SK-N-SH (cell line): Measurements from ENCODE around the gene TRIP13. TPM values are rescaled to one million over a fixed set of nuclear protein-coding genes. Genes with fewer than 3 reads are reported as not detected.

Experiments
- CTCF ChIA-PET: fragments of 300-600, 350-600 bp; formaldehyde crosslinking; extraction: SDS; loops from one replicate; lab custom pipeline; 2021; lab: Yijun Ruan, JAX
- POLR2A ChIA-PET: fragments of 350-600 bp; sonication (Branson Sonifier 250); formaldehyde crosslinking; extraction: SDS; loops from one replicate; lab custom pipeline; 2020; ENCODE audit warnings: antibody characterized with exemption, inconsistent platforms; lab: Yijun Ruan, JAX
- DNase-seq: peaks from one replicate; pipeline ENCODE4 v3.0.0; 2012
- H2AFZ ChIP-seq: fragments of 200-600 bp; sonication (generic); 2 replicates; pipeline ENCODE4 v1.8.1; 2016; ENCODE audit warnings: antibody characterized with exemption, mild to moderate bottlenecking, low read depth
- H3F3A ChIP-seq: fragments of 200-600 bp; sonication (generic); replicated peaks from 2 replicates; pipeline ENCODE3; 2016; ENCODE audit warnings: antibody characterized with exemption, mild to moderate bottlenecking; ENCODE audit not compliant: insufficient read depth
- H3K27ac ChIP-seq, 2 experiments: fragments of 200-500 bp in 1 of 2; fragments of 200-600 bp in 1 of 2; sonication (Bioruptor generic) in 1 of 2; sonication (generic), shearing (Covaris generic) in 1 of 2; 2 replicates each; pipeline versions ENCODE4 v1.5.1 to v1.6.1; 2014 to 2016; ENCODE audit warnings: low read depth in 2 of 2, inconsistent platforms in 1 of 2, low read length in 1 of 2, mild to moderate bottlenecking in 1 of 2, mixed read lengths in 1 of 2
- H3K27me3 ChIP-seq: fragments of 200-600 bp; sonication (generic), shearing (Covaris generic); 2 replicates; pipeline ENCODE4 v1.6.1; 2016; ENCODE audit warnings: mixed run types; ENCODE audit not compliant: insufficient read depth
- H3K36me3 ChIP-seq, 2 experiments: fragments of 200-500 bp in 1 of 2; fragments of 200-600 bp in 1 of 2; sonication (Bioruptor generic) in 1 of 2; sonication (generic) in 1 of 2; replicated peaks in 1 of 2; 2 replicates each; pipeline versions ENCODE3 to v1.5.1; 2014 to 2016; ENCODE audit warnings: low read length in 1 of 2, mild to moderate bottlenecking in 1 of 2; ENCODE audit not compliant: insufficient read depth in 2 of 2, control insufficient read depth in 1 of 2
- H3K4me1 ChIP-seq, 2 experiments: fragments of 200-500 bp in 1 of 2; fragments of 200-600 bp in 1 of 2; sonication (Bioruptor generic) in 1 of 2; sonication (generic), shearing (Covaris generic) in 1 of 2; 2 replicates each; pipeline versions ENCODE4 v1.5.1 to v1.6.1; 2014 to 2016; ENCODE audit warnings: low read depth in 1 of 2, low read length in 1 of 2, mixed run types in 1 of 2; ENCODE audit not compliant: insufficient read depth in 2 of 2, control insufficient read depth in 1 of 2
- H3K4me2 ChIP-seq: fragments of 200-600 bp; sonication (generic), shearing (Covaris generic); 2 replicates; pipeline ENCODE4 v1.6.1; 2017; ENCODE audit warnings: mixed run types
- H3K4me3 ChIP-seq, 2 experiments: fragments of 200-500 bp in 1 of 2; fragments of 200-600 bp in 1 of 2; sonication (Bioruptor generic) in 1 of 2; sonication (generic), shearing (Covaris generic) in 1 of 2; 2 replicates each; pipeline versions ENCODE4 v1.5.1 to v1.8.1; 2014 to 2016; ENCODE audit warnings: low read depth in 2 of 2, inconsistent platforms in 1 of 2, low read length in 1 of 2, mild to moderate bottlenecking in 1 of 2, mixed read lengths in 1 of 2, moderate library complexity in 1 of 2
- H3K79me2 ChIP-seq: fragments of 200-600 bp; sonication (generic); 2 replicates; pipeline ENCODE4 v1.8.1; 2017; ENCODE audit warnings: mild to moderate bottlenecking; ENCODE audit not compliant: insufficient read depth
- H3K9ac ChIP-seq: fragments of 200-600 bp; sonication (generic); 2 replicates; pipeline ENCODE4 v1.6.1; 2017; ENCODE audit warnings: mixed run types
- H3K9me2 ChIP-seq: fragments of 200-600 bp; sonication (generic); 2 replicates; pipeline ENCODE4 v1.6.1; 2017; ENCODE audit warnings: mixed run types
- H3K9me3 ChIP-seq: fragments of 200-600 bp; sonication (generic); 2 replicates; pipeline ENCODE4 v1.6.1; 2017; ENCODE audit warnings: mixed run types, mild to moderate bottlenecking, moderate library complexity
- H4K20me1 ChIP-seq: fragments of 200-600 bp; sonication (generic); 2 replicates; pipeline ENCODE4 v1.6.1; 2017; ENCODE audit warnings: mild to moderate bottlenecking, mixed run types; ENCODE audit not compliant: insufficient read depth
- CHD2 ChIP-seq: fragments of 150-350 bp; IDR thresholded peaks from 2 replicates; pipeline ENCODE4 v1.6.1; 2018; ENCODE audit warnings: low read length; ENCODE audit not compliant: partially characterized antibody
- EP300 ChIP-seq, 2 experiments: IDR thresholded peaks; 2 replicates each; pipeline versions ENCODE4 v1.4.0 to v1.6.1; 2012; ENCODE audit warnings: borderline replicate concordance in 1 of 2, low read depth in 1 of 2, low read length in 1 of 2
- EZH2phosphoT487 ChIP-seq: fragments of 200-600 bp; sonication (generic); IDR thresholded peaks from 2 replicates; pipeline ENCODE4 v1.6.1; 2017; ENCODE audit warnings: low read depth, mixed run types, mild to moderate bottlenecking, antibody characterized with exemption, moderate library complexity, borderline replicate concordance
- FOSL2 ChIP-seq: IDR thresholded peaks from 2 replicates; pipeline ENCODE4 v1.4.0; 2012; ENCODE audit warnings: low read depth, mild to moderate bottlenecking, moderate library complexity, borderline replicate concordance
- FOXM1 ChIP-seq: IDR thresholded peaks from 2 replicates; pipeline ENCODE4 v1.4.0; 2012; ENCODE audit warnings: low read depth, mild to moderate bottlenecking
- MXI1 ChIP-seq: IDR thresholded peaks from 2 replicates; pipeline ENCODE4 v1.6.1; 2012; ENCODE audit warnings: mild to moderate bottlenecking, low read depth, low read length, improper control_type of control experiment
- NFIC ChIP-seq: IDR thresholded peaks from 2 replicates; pipeline ENCODE4 v1.4.0; 2012; ENCODE audit warnings: borderline replicate concordance
- NRF1 ChIP-seq: IDR thresholded peaks from 2 replicates; pipeline ENCODE4 v1.6.1; 2012; ENCODE audit warnings: low read depth, mild to moderate bottlenecking, low read length
- RCOR1 ChIP-seq: fragments of 150-350 bp; IDR thresholded peaks from 2 replicates; pipeline ENCODE4 v1.6.1; 2017; ENCODE audit warnings: antibody characterized with exemption, low read length
- RFX5 ChIP-seq: IDR thresholded peaks from 2 replicates; pipeline ENCODE4 v1.6.1; 2012; ENCODE audit warnings: mild to moderate bottlenecking, improper control_type of control experiment, low read length
- RXRA ChIP-seq: IDR thresholded peaks from 2 replicates; pipeline ENCODE4 v1.4.0; 2012; ENCODE audit warnings: low read depth, mild to moderate bottlenecking, borderline replicate concordance
- SIN3A ChIP-seq: IDR thresholded peaks from 2 replicates; pipeline ENCODE4 v1.6.1; 2012; ENCODE audit warnings: low read depth, mild to moderate bottlenecking, low read length, moderate library complexity, borderline replicate concordance
- TAF1 ChIP-seq: IDR thresholded peaks from 2 replicates; pipeline ENCODE4 v1.6.1; 2012; ENCODE audit warnings: low read depth, mild to moderate bottlenecking, low read length, moderate library complexity, borderline replicate concordance
- TEAD4 ChIP-seq: IDR thresholded peaks from 2 replicates; pipeline ENCODE4 v1.4.0; 2012; ENCODE audit warnings: mild to moderate bottlenecking, borderline replicate concordance; ENCODE audit not compliant: insufficient read depth
- WGBS: methylation state at CpG from one replicate; pipeline ENCODE4 v1.1.6; 2017; ENCODE audit warnings: low lambda C conversion rate; 5-methylcytosine and 5-hydroxymethylcytosine counted together
- polyA plus RNA-seq, 3 experiments: library from polyadenylated mRNA; depleted of rRNA; stranded (reverse); fragments of >200 nt; gene quantifications; 2 replicates each; pipeline ENCODE4 v1.2.3, GENCODE V29; 2012
- TF ChIP-seq, protein P1 (sequence below): fragments of 150-350 bp; IDR thresholded peaks from 2 replicates; pipeline ENCODE4 v1.6.1; 2017; ENCODE audit warnings: antibody characterized with exemption, low read length, low read depth, borderline replicate concordance
- TF ChIP-seq, protein P2 (sequence below): fragments of 150-350 bp; IDR thresholded peaks from 2 replicates; pipeline ENCODE4 v1.6.1; 2016; ENCODE audit warnings: mild to moderate bottlenecking, low read depth, low read length
- TF ChIP-seq, protein P3 (sequence below): IDR thresholded peaks from 2 replicates; pipeline ENCODE4 v1.4.0; 2012; ENCODE audit warnings: low read depth, borderline replicate concordance
- TF ChIP-seq, protein P4 (sequence below): fragments of 200-600 bp; sonication (generic); IDR thresholded peaks from 2 replicates; pipeline ENCODE4 v1.6.1; 2017; ENCODE audit warnings: antibody characterized with exemption, mild to moderate bottlenecking, moderate library complexity

Gene TRIP13
- polyA plus RNA-seq, 1 of the 3 experiments (the other 2 are of a cell fraction) = 24.1 TPM

DNA sequence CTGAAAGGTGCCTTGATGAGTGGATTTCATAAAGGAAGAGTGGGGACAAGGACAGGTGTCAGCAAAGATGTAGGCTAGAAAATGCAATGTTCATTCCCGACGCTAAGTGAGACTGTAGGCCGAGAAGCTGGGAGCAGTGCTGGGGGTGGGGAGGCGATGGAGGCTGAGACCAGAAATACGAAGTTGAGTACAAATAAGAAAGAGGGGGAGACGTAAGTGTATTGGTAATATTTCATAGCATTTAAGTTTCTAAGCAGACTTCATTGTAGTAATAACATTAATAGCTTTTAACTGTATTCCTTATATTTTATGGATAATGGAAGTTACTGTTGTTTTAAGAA, 11.0 kb downstream of the TRIP13 start:
- H2AFZ ChIP-seq = no peak overlapping the region
- H3K9me3 ChIP-seq = no peaks in the 10 kb centered on the region
- H3K9ac ChIP-seq = no peak overlapping the region
- H3K9me2 ChIP-seq = no peaks in the 10 kb centered on the region
- peaks cover 5% of the 10 kb centered on the region for H3F3A ChIP-seq
- no peak for DNase-seq
- peaks cover 15 to 59% of the 10 kb centered on the region in 2 experiments for H3K36me3 ChIP-seq
- TF ChIP-seq RXRA (no peak), EZH2phosphoT487 (no peak), CHD2 (no peak), TAF1 (no peak)
- TF ChIP-seq, protein P1, sequence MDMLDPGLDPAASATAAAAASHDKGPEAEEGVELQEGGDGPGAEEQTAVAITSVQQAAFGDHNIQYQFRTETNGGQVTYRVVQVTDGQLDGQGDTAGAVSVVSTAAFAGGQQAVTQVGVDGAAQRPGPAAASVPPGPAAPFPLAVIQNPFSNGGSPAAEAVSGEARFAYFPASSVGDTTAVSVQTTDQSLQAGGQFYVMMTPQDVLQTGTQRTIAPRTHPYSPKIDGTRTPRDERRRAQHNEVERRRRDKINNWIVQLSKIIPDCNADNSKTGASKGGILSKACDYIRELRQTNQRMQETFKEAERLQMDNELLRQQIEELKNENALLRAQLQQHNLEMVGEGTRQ = no peak
- TF ChIP-seq, all 33 proteins: peak for 0
- ChIA-PET POLR2A (no interaction called here), CTCF (interaction anchor here (0.8 to 7.4 kb wide), 13 partner anchors 11 to 264 kb away, joined by 3 to 88 read pairs (median 4); partner anchors contain the start of genes BRD9 and TRIP13)
- Histone ChIP-seq H3K4me1 (no peaks in the 10 kb centered on the region), H3K27ac (no peak overlapping the region), H3K4me2 (no peak overlapping the region), H3K4me3 (no peak overlapping the region), H3K79me2 (no peaks in the 10 kb centered on the region; the same call in 1 of the 2 replicates), H4K20me1 (no peaks in the 10 kb centered on the region), H3K27me3 (no peaks in the 10 kb centered on the region)
- WGBS = 93% methylated on average over 6 of the region's 6 CpGs

DNA sequence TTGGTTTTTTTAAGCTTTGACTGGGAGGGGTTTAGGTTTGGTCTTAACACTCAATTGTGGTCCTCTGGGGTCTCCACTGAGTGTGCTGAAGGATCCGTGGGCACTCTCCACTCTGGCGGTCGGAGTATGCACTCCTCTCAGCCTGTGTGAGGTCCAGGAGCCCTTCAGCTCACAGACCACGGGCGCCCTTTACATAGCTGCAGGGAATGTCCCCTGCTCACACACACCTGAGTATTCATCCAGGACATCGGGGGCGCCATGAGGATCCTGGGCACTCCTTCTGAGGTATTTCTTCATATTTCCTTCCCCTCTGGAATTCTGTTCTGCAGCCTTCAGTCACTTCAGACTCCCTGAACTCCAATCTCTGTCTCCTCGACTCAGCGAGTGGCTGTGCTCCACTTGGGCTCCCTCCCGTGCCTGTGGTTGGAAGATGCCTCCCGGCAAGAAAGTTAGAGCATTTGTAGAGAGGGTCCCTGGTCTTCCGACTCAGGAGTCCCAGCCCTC, 12.5 kb downstream of the TRIP13 start:
- Histone ChIP-seq H3K4me3 (no peak overlapping the region), H3K4me1 (no peaks in the 10 kb centered on the region), H3K27me3 (no peaks in the 10 kb centered on the region), H3K36me3 (peaks cover 14 to 65% of the 10 kb centered on the region in 2 experiments), H4K20me1 (no peaks in the 10 kb centered on the region), H3K9ac (no peak overlapping the region), H3F3A (peaks cover 5% of the 10 kb centered on the region), H3K4me2 (no peak overlapping the region), H3K27ac (no peak overlapping the region), H3K9me3 (no peaks in the 10 kb centered on the region), H3K9me2 (no peaks in the 10 kb centered on the region), H3K79me2 (no peaks in the 10 kb centered on the region; the same call in 1 of the 2 replicates), H2AFZ (no peak overlapping the region)
- DNase-seq = no peak
- POLR2A ChIA-PET = no interaction called here
- CTCF ChIA-PET = interaction anchor here (7.4 kb wide), 1 partner anchor 234 kb away, joined by 88 read pairs; no protein-coding TSS in a partner anchor
- WGBS = 91% methylated on average over 12 of the region's 12 CpGs
- no peak for TF ChIP-seq TEAD4
- TF ChIP-seq FOSL2 = no peak
- no peak for TF ChIP-seq NRF1
- TF ChIP-seq, protein P2, sequence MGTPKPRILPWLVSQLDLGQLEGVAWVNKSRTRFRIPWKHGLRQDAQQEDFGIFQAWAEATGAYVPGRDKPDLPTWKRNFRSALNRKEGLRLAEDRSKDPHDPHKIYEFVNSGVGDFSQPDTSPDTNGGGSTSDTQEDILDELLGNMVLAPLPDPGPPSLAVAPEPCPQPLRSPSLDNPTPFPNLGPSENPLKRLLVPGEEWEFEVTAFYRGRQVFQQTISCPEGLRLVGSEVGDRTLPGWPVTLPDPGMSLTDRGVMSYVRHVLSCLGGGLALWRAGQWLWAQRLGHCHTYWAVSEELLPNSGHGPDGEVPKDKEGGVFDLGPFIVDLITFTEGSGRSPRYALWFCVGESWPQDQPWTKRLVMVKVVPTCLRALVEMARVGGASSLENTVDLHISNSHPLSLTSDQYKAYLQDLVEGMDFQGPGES = no peak
- TF ChIP-seq, protein P1 = no peak
- TF ChIP-seq SIN3A = no peak
- no peak for TF ChIP-seq FOXM1
- TF ChIP-seq RCOR1 = no peak
- no peak for TF ChIP-seq RFX5
- TF ChIP-seq RXRA = no peak
- TF ChIP-seq EZH2phosphoT487 = no peak
- TF ChIP-seq, protein P3, sequence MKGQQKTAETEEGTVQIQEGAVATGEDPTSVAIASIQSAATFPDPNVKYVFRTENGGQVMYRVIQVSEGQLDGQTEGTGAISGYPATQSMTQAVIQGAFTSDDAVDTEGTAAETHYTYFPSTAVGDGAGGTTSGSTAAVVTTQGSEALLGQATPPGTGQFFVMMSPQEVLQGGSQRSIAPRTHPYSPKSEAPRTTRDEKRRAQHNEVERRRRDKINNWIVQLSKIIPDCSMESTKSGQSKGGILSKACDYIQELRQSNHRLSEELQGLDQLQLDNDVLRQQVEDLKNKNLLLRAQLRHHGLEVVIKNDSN = no peak
- TF ChIP-seq MXI1 = no peak
- TF ChIP-seq, protein P4, sequence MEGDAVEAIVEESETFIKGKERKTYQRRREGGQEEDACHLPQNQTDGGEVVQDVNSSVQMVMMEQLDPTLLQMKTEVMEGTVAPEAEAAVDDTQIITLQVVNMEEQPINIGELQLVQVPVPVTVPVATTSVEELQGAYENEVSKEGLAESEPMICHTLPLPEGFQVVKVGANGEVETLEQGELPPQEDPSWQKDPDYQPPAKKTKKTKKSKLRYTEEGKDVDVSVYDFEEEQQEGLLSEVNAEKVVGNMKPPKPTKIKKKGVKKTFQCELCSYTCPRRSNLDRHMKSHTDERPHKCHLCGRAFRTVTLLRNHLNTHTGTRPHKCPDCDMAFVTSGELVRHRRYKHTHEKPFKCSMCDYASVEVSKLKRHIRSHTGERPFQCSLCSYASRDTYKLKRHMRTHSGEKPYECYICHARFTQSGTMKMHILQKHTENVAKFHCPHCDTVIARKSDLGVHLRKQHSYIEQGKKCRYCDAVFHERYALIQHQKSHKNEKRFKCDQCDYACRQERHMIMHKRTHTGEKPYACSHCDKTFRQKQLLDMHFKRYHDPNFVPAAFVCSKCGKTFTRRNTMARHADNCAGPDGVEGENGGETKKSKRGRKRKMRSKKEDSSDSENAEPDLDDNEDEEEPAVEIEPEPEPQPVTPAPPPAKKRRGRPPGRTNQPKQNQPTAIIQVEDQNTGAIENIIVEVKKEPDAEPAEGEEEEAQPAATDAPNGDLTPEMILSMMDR = no peak
- TF ChIP-seq NFIC = no peak
- no peak for TF ChIP-seq EP300 (IDR thresholded peaks at IDR 0.05; ENCODE audit: borderline replicate concordance in 1 of 2, low read depth in 1 of 2, low read length in 1 of 2)
